Erythroblast (primary cell): Measurements from ENCODE around the gene FAM47E.

Experiments used
- GATA1 ChIP-seq: IDR thresholded peaks from 2 replicates; pipeline ENCODE4 v1.6.1; 2011; ENCODE audit warnings: low read depth, mild to moderate bottlenecking, control low read depth, low read length, moderate library complexity
- POLR2A ChIP-seq: IDR thresholded peaks from 2 replicates; pipeline ENCODE4 v1.6.1; 2011; ENCODE audit warnings: mild to moderate bottlenecking, low read length

DNA sequence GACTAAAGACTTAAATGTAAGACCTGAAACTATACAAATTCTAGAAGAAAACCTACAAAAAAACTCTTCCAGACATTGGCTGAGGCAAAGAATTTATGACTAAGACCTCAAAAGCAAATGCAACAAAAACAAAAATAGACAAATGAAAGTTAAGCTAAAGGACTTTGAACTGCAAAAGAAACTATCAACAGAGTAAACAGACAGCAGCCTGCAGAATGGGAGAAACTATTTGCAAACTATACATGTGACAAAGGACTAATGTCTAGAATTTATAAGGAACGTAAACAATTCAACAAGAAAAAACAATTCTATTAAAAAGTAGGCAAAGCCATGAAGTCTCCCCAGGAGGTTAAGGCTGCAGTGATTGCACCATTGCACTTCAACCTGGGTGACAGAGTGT lies 9.1 kb downstream of the FAM47E start:
- TF ChIP-seq POLR2A = no peak
- no peak for TF ChIP-seq GATA1
